HFFc6 (cell line): ENCODE data around the gene CDH1. TPM values are rescaled to one million over a fixed set of nuclear protein-coding genes. Genes with fewer than 3 reads are reported as not detected.

ENCODE experiments used
- DNase-seq: peaks from one replicate; pipeline ENCODE4 v3.0.0-alpha.2; 2018
- H3K27ac Mint-ChIP-seq: 2 replicates; pipeline ENCODE4 v1.8.0; 2020; ENCODE audit warnings: mild to moderate bottlenecking, mixed read lengths
- H3K27me3 Mint-ChIP-seq: 2 replicates; pipeline ENCODE4 v1.8.0; 2021; ENCODE audit warnings: mild to moderate bottlenecking, moderate library complexity, mixed read lengths; ENCODE audit not compliant: insufficient read depth
- H3K36me3 Mint-ChIP-seq: 2 replicates; pipeline ENCODE4 v1.8.0; 2021; ENCODE audit warnings: low read depth, mixed read lengths
- H3K4me1 Mint-ChIP-seq: 2 replicates; pipeline ENCODE4 v1.8.0; 2020; ENCODE audit warnings: low read depth, mixed read lengths
- H3K4me3 Mint-ChIP-seq: 2 replicates; pipeline ENCODE4 v1.8.0; 2020; ENCODE audit warnings: mild to moderate bottlenecking, moderate library complexity, mixed read lengths
- H3K9me3 Mint-ChIP-seq: 2 replicates; pipeline ENCODE4 v1.8.0; 2020; ENCODE audit warnings: mild to moderate bottlenecking, mixed read lengths
- CTCF ChIP-seq: fragments of 200-600 bp; sonication (generic); IDR thresholded peaks from 2 replicates; pipeline ENCODE4 v1.5.0; 2021; ENCODE audit warnings: antibody characterized with exemption, mild to moderate bottlenecking
- total RNA-seq, 6 experiments: library from RNA; stranded (reverse); fragmentation: NEBNext Ultra II Directional; extraction: Animal tissue kit (Norgen Biotek cat#: 25700); gene quantifications; 2 replicates in 1 of 6; 3 replicates in 5 of 6; pipeline ENCODE4 v1.2.3, GENCODE V29; 2021

The CDH1 gene
- total RNA-seq, 6 experiments from 2014 or later: 0.24 to 1.4 (median 0.41) TPM

DNA sequence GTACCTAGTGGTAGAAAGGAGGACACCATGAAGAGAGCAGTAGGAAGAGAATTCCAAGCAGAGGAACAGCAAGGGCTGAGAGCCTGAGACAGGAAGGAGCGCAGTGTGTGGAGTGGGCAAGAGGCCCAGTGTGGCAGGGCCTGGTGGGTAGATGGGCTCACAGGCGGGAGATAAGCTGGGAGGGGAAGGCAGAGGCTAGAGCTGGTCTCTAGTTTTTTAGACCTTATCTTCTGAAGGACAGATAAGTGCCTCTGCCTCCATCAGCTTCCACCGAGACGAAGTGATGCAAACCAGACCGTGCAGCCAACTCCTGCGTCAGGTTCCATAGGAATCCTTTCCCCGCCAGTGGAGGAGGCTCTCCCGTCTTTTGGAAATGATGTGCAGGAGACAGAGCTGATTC lies 33.6 kb downstream of the CDH1 start:
- H3K9me3 Mint-ChIP-seq: no peaks in the 10 kb centered on the region
- H3K4me3 Mint-ChIP-seq: no peak overlapping the region
- DNase-seq: no peak
- no peaks in the 10 kb centered on the region for H3K36me3 Mint-ChIP-seq
- H3K27me3 Mint-ChIP-seq: peaks cover 17% of the 10 kb centered on the region
- H3K27ac Mint-ChIP-seq: no peak overlapping the region
- TF ChIP-seq CTCF: no peak
- no peaks in the 10 kb centered on the region for H3K4me1 Mint-ChIP-seq

DNA sequence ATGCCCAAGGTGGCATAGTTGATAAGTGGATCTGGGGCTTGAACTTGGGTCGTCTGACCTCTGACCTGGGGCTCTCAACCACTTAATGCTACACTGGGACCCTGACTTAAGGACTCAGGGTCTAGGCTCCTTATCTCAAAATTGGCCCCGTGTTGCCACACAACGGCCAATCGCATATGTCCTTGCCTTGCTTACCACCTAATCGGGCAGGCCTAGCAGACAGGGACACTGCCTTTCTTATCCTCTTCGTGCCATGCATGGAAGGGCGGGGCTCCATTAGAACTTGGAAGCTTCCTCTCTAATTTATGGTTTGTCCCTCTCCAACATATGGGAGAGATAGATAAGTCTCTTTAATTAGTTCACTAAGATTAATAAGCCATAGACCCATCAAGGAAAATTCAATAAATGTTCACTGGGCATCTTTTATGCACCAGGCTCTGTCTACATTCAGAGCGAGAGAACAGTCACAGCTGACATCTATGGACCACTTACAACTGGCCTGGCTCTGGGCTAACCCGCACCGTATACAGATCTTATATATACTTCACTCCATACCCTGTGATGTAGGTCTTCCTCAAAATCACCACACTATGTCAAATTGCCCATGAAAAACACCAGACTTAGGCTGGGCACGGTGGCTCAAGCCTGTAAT lies 35.1 kb downstream of the CDH1 start:
- Mint-ChIP-seq H3K27ac (no peak overlapping the region), H3K36me3 (no peaks in the 10 kb centered on the region), H3K4me3 (no peak overlapping the region), H3K27me3 (peaks cover 20% of the 10 kb centered on the region), H3K4me1 (no peaks in the 10 kb centered on the region), H3K9me3 (no peaks in the 10 kb centered on the region)
- DNase-seq: no peak
- TF ChIP-seq CTCF: no peak

DNA sequence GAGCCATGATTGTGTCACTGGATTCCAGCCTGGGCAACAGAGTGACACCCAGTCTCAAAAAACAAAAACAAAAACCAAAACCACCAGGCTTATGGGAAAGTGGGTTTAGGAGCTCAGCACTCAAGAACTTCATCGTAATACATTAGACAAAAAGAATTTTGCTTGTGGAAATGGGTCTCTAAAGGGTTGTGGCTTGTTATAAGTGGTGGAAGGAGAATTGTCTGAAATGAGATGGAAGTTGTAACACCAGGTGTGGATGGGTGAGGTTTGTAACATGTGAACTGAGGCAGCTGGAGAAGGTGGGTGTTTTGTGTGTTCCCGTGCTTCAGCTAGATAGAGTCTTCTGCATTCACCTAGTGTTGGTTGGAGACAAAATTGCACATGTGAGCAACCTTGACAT lies 35.8 kb downstream of the CDH1 start:
- TF ChIP-seq CTCF: no peak
- Mint-ChIP-seq H3K36me3 (no peaks in the 10 kb centered on the region), H3K27ac (no peak overlapping the region), H3K9me3 (no peaks in the 10 kb centered on the region), H3K4me1 (no peaks in the 10 kb centered on the region), H3K4me3 (no peak overlapping the region), H3K27me3 (peaks cover 20% of the 10 kb centered on the region)
- DNase-seq: no peak

DNA sequence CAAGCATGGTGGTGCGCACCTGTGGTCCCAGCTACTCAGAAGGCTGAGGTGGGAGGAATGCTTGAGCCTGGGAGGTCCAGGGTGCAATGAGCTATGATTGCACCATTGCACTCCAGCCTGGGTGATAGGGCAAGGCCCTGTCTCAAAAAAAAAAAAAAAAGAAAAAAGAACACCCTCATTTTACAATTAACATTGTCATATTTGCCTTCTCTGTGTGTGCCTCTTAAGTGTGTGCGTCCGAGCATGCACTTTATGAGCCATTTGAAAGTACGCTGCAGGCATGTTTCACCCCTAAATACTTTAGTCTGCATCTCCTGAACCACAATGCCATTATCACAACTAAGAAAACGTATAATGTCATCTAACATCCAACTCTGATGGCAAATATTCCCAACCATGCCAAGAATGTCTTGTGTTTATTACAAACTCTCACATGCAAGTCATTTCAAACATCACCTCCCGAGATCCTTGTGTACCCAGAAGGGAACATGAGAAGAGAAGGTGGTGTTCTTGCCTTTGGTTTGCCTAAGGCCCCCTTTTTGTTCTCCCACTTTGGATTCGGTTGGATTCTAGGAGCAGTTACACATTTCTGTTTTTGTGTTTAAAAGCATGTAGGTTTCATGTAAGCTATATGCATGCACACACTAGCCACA lies 38.0 kb downstream of the CDH1 start:
- no peak for TF ChIP-seq CTCF
- Mint-ChIP-seq H3K27ac (no peak overlapping the region), H3K9me3 (no peaks in the 10 kb centered on the region), H3K27me3 (peaks cover 31% of the 10 kb centered on the region), H3K4me1 (no peaks in the 10 kb centered on the region), H3K36me3 (no peaks in the 10 kb centered on the region), H3K4me3 (no peak overlapping the region)
- no peak for DNase-seq

- no peak for TF ChIP-seq CTCF
- Mint-ChIP-seq H3K36me3 (no peaks in the 10 kb centered on the region), H3K27ac (no peak overlapping the region)
Measured at GRCh38 chr16:68776821-68777485, 39.9 kb downstream of the CDH1 start.

More at GRCh38 chr16:68776821-68777485, 39.9 kb downstream of the CDH1 start:
- Mint-ChIP-seq H3K4me1 (no peaks in the 10 kb centered on the region), H3K4me3 (no peak overlapping the region), H3K9me3 (no peaks in the 10 kb centered on the region), H3K27me3 (peaks cover 27% of the 10 kb centered on the region)
- DNase-seq: no peak
